Pancreas (tissue), 10 donors: ENCODE results near the gene SLCO4A1. TPM values are rescaled to one million over a fixed set of nuclear protein-coding genes. Genes with fewer than 3 reads are reported as not detected.

Experiments used
- ATAC-seq, 4 donors: fragments of 200-7000 bp; cut with Tn5 transposase; one replicate each; pipeline versions ENCODE4 v1.8.0 to v1.9.1; 2020; ENCODE audit warnings: mild to moderate bottlenecking in 4 of 4, moderate library complexity in 4 of 4
- DNase-seq, 6 donors: peaks; one replicate each; pipeline ENCODE4 v3.0.0-alpha.2; 2020
- FAIRE-seq: peaks from 2 replicates; lab custom pipeline; 2012; peaks lifted over from hg19 to GRCh38; lab: Jason Lieb, UNC
- H3K27ac ChIP-seq, 4 donors: fragments of 200-600 bp; sonication (generic); 1 replicate in 3 of 4; 2 replicates in 1 of 4; pipeline versions ENCODE4 v1.5.0 to v1.8.0; 2020
- H3K27me3 ChIP-seq, 4 donors: fragments of 200-600 bp; one replicate each; pipeline ENCODE4 v1.8.0; 2021
- H3K36me3 ChIP-seq, 3 donors: fragments of 200-600 bp; sonication (generic) in 1 of 3; one replicate each; pipeline versions ENCODE4 v1.5.0 to v1.8.0; 2020 to 2021
- H3K4me1 ChIP-seq, 3 donors: fragments of 200-600 bp; one replicate each; pipeline ENCODE4 v1.8.0; 2021
- H3K4me3 ChIP-seq, 4 donors: fragments of 200-600 bp; sonication (generic) in 2 of 4; one replicate each; pipeline versions ENCODE4 v1.5.0 to v1.8.0; 2020 to 2021
- H3K9me3 ChIP-seq, 4 donors: fragments of 200-600 bp; one replicate each; pipeline ENCODE4 v1.8.0; 2021
- CTCF ChIP-seq, 4 donors: fragments of 200-600 bp; sonication (generic) in 3 of 4; IDR thresholded peaks; one replicate each; pipeline versions ENCODE4 v1.5.0 to v1.8.0; 2021; ENCODE audit warnings: antibody characterized with exemption in 4 of 4
- WGBS, 2 donors: extraction: QIAGEN DNeasy Blood & Tissue Kit; methylation state at CpG; one replicate each; pipeline ENCODE4 v1.1.7; 2013; 5-methylcytosine and 5-hydroxymethylcytosine counted together
- intact Hi-C, 3 donors: fragments of 100-400 bp; cut with DNase I; formaldehyde crosslinking; loops; one replicate each; pipeline versions ENCODE4 v1.11.1 to v1.14.2; 2022
- polyA plus RNA-seq, 2 donors: library from polyadenylated mRNA; stranded (reverse); fragments of 200-250 nt; gene quantifications; one replicate each; pipeline ENCODE4 v1.2.3, GENCODE V29; 2013
- total RNA-seq, 6 donors: library from RNA; stranded (reverse); fragmentation: NEBNext Ultra II Directional in 4 of 6; extraction: Animal tissue kit (Norgen Biotek cat#: 25700) in 4 of 6; gene quantifications; one replicate each; pipeline versions ENCODE4 v1.2.1 to v1.2.4, GENCODE V29; 2021 to 2023
- donor health status: healthy with polysubstance abuse.
- donor health status: DM: no; HTN: no; CAD: no; lungs with moderate emphysema.
- donor health status: DM: no; HTN: no; CAD: no.
- donor health status: control.
- donor health status: control.
- donor health status: Bipolar disorder and iron deficiency.
- donor health status: DM: yes; HTN: yes; CAD: no.
- donor health status: DM: no; HTN: no; CAD: no.
- donor health status: DM: no; HTN: no; CAD: no.
- donor health status: DM: yes; HTN: yes; CAD: no.

SLCO4A1 gene
- total and polyA plus RNA-seq, 8 donors = 1.2 to 15.9 (median 2.2) TPM

GRCh38 chr20:62617711-62618483, 24.4 kb upstream of the SLCO4A1 start:
- intact Hi-C loops = loop anchor here in 2 of 3 donors (5.0 kb wide), 3 partner anchors 106 to 121 kb away; no protein-coding TSS in a partner anchor
- no peaks in the 10 kb centered on the region for H3K9me3 ChIP-seq
- H3K27ac ChIP-seq = peak overlapping the region in 2 of 4 donors; percentile 18 to 19
- FAIRE-seq = no peak
- H3K36me3 ChIP-seq = no peaks in the 10 kb centered on the region
- H3K4me3 ChIP-seq = no peak overlapping the region
- H3K27me3 ChIP-seq = no peaks in the 10 kb centered on the region
- peak in 2 of 6 donors; percentile 29 to 75 for DNase-seq
- peaks cover 4 to 6% (median 5%) of the 10 kb centered on the region in 3 donors for H3K4me1 ChIP-seq
- WGBS, 2 donors = 65 to 76% methylated on average over 23 of the region's 23 CpGs
- ATAC-seq = peak in 2 of 4 donors; percentile 33 to 50
- TF ChIP-seq CTCF (IDR thresholded peaks at IDR 0.05) = no peak

- ATAC-seq (no peak), FAIRE-seq (no peak), DNase-seq (peak in 2 of 6 donors; percentile 29 to 44)
- peak overlapping the region in 1 of 4 donors; percentile 18 for H3K27ac ChIP-seq
- H3K36me3 ChIP-seq = no peaks in the 10 kb centered on the region
- intact Hi-C loops = loop anchor here in 2 of 3 donors (5.0 kb wide), 3 partner anchors 107 to 122 kb away; no protein-coding TSS in a partner anchor
- no peaks in the 10 kb centered on the region for H3K9me3 ChIP-seq
- peaks cover 12 to 16% (median 14%) of the 10 kb centered on the region in 3 donors for H3K4me1 ChIP-seq
- no peak overlapping the region for H3K4me3 ChIP-seq
- 63 to 72% methylated on average over 26 of the region's 26 CpGs for WGBS, 2 donors
- TF ChIP-seq CTCF (IDR thresholded peaks at IDR 0.05) = no peak
- H3K27me3 ChIP-seq = no peaks in the 10 kb centered on the region
Observed at GRCh38 chr20:62618611-62619529, 23.4 kb upstream of the SLCO4A1 start.

DNA sequence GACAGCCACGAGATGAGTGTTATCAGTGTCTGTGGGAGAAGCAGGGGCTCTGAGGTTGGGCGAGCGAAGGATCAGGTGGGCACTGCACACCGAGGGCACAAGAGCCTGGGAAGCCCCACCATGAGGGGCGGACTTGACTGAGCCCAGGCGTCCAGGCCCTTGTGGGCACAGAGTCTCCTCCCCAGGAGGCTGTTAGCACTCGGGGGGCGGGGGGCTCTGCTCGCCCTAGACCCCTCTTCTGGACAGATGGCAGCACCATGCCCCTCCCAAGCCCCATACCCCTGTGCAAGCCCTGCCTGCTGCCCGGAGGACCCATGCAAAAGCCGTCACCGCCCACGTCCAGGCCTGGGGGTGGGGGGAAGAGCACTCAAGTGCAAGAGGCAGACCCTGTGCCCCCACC, 21.7 kb upstream of the SLCO4A1 start:
- H3K27ac ChIP-seq = no peak overlapping the region
- H3K36me3 ChIP-seq = no peaks in the 10 kb centered on the region
- ATAC-seq (no peak), FAIRE-seq (no peak), DNase-seq (peak in 1 of 6 donors; percentile 46)
- peaks cover 16 to 20% (median 16%) of the 10 kb centered on the region in 3 donors for H3K4me1 ChIP-seq
- TF ChIP-seq CTCF (IDR thresholded peaks at IDR 0.05) = no peak
- intact Hi-C loops = no loop called here
- no peak overlapping the region for H3K4me3 ChIP-seq
- no peaks in the 10 kb centered on the region for H3K9me3 ChIP-seq
- 61 to 63% methylated on average over 10 to 13 of the region's 13 CpGs for WGBS, 2 donors
- no peaks in the 10 kb centered on the region for H3K27me3 ChIP-seq

GRCh38 chr20:62621251-62622110, 20.8 kb upstream of the SLCO4A1 start:
- intact Hi-C loops = no loop called here
- Histone ChIP-seq H3K27me3 (no peaks in the 10 kb centered on the region), H3K36me3 (no peaks in the 10 kb centered on the region), H3K4me1 (peaks cover 16 to 20% (median 16%) of the 10 kb centered on the region in 3 donors), H3K27ac (no peak overlapping the region), H3K4me3 (no peak overlapping the region), H3K9me3 (no peaks in the 10 kb centered on the region)
- WGBS, 2 donors = 83% methylated on average over 34 of the region's 34 CpGs
- ATAC-seq (no peak), DNase-seq (peak in 1 of 6 donors; percentile 37), FAIRE-seq (no peak)
- TF ChIP-seq CTCF (IDR thresholded peaks at IDR 0.05) = no peak
